ENCODE measurements around the gene TPST1. TPM values are rescaled to one million over a fixed set of nuclear protein-coding genes. Genes with fewer than 3 reads are reported as not detected.

TPST1 gene
- polyA plus RNA-seq, 1 of the 3 experiments (the other 2 are of a cell fraction), result 36.4 TPM

DNA sequence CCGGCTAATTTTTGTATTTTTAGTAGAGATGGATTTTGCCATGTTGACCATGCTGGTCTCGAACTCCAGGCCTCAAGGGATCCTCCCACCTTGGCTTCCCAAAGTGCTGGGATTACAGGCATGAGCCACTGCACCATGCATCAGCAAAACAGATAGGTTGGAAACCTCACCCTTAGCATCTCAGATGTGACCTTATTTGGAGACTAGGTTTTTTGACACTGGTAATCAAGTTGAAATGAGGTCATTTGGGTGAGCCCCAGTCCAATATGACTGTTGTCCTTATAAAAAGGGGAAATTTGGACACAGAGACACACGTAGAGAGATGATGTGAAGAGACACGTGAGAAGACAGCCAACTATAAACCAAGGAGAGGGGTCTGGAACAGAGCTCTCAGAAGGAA lies 42.5 kb upstream of the TPST1 start:
- TF ChIP-seq TAF1 (IDR thresholded peaks at IDR 0.05; ENCODE audit: borderline replicate concordance, low read depth, low read length), result no peak
- Histone ChIP-seq H3K9me2 (no peaks in the 10 kb centered on the region), H3K79me2 (ENCODE audit: insufficient read depth) (no peaks in the 10 kb centered on the region), H3K36me3 (replicated peaks in 1 of 2; ENCODE audit: control insufficient read depth in 1 of 2, insufficient read depth in 2 of 2, low read length in 1 of 2) (peaks cover 0 to 12% of the 10 kb centered on the region in 2 experiments), H3K4me2 (no peak overlapping the region), H3K27ac (ENCODE audit: low read depth in 2 of 2, low read length in 1 of 2) (no peak overlapping the region), H4K20me1 (ENCODE audit: insufficient read depth) (no peaks in the 10 kb centered on the region), H3K4me3 (ENCODE audit: low read depth in 2 of 2, low read length in 1 of 2) (no peak overlapping the region), H2AFZ (ENCODE audit: low read depth) (no peak overlapping the region), H3K27me3 (ENCODE audit: insufficient read depth) (no peaks in the 10 kb centered on the region), H3F3A (replicated peaks; ENCODE audit: insufficient read depth) (peaks cover 1% of the 10 kb centered on the region), H3K4me1 (ENCODE audit: control insufficient read depth in 1 of 2, insufficient read depth in 2 of 2, low read depth in 1 of 2, low read length in 1 of 2) (no peaks in the 10 kb centered on the region), H3K9me3 (no peaks in the 10 kb centered on the region), H3K9ac (no peak overlapping the region)
- POLR2A ChIA-PET, result interaction anchor here (0.6 kb wide), 1 partner anchor 46 kb away, joined by 6 read pairs; no protein-coding TSS in a partner anchor
- CTCF ChIA-PET, result no interaction called here
- no peak for DNase-seq
- WGBS (ENCODE audit: low lambda C conversion rate), result 94% methylated on average over 4 of the region's 4 CpGs

DNA sequence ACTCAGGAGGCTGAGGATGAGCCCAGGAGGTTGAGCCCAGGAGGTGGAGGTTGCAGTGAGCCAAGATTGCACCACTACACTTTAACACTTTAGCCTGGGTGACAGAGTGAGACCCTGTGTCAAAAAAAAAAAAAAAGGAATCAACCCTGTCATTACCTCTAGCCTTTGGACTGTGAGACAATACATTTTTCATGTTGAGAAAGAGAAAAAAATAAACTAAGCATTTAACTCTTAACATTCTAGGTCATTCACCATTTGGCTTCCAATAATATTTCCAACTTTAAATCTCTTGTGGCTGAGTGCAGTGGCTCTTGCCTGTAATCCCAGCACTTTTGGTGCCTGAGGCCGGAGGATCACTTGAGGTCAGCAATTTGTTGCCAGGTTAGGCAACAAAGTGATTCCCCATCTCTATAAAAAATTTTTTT lies 41.9 kb upstream of the TPST1 start:
- peaks cover 6% of the 10 kb centered on the region for H3F3A ChIP-seq (replicated peaks; ENCODE audit: insufficient read depth)
- H3K4me1 ChIP-seq (ENCODE audit: control insufficient read depth in 1 of 2, insufficient read depth in 2 of 2, low read depth in 1 of 2, low read length in 1 of 2), result no peaks in the 10 kb centered on the region
- H3K9ac ChIP-seq, result no peak overlapping the region
- no peak overlapping the region for H3K4me2 ChIP-seq
- no peak overlapping the region for H3K27ac ChIP-seq (ENCODE audit: low read depth in 2 of 2, low read length in 1 of 2)
- CTCF ChIA-PET, result interaction anchor here (1.3 kb wide), 1 partner anchor 42 kb away, joined by 3 read pairs; the partner anchor contains the start of gene TPST1
- H3K4me3 ChIP-seq (ENCODE audit: low read depth in 2 of 2, low read length in 1 of 2), result no peak overlapping the region
- H3K27me3 ChIP-seq (ENCODE audit: insufficient read depth), result no peaks in the 10 kb centered on the region
- no peaks in the 10 kb centered on the region for H3K79me2 ChIP-seq (ENCODE audit: insufficient read depth)
- no peak for TF ChIP-seq CHD2 (IDR thresholded peaks at IDR 0.05; ENCODE audit: low read length, partially characterized antibody)
- TF ChIP-seq, protein P1, sequence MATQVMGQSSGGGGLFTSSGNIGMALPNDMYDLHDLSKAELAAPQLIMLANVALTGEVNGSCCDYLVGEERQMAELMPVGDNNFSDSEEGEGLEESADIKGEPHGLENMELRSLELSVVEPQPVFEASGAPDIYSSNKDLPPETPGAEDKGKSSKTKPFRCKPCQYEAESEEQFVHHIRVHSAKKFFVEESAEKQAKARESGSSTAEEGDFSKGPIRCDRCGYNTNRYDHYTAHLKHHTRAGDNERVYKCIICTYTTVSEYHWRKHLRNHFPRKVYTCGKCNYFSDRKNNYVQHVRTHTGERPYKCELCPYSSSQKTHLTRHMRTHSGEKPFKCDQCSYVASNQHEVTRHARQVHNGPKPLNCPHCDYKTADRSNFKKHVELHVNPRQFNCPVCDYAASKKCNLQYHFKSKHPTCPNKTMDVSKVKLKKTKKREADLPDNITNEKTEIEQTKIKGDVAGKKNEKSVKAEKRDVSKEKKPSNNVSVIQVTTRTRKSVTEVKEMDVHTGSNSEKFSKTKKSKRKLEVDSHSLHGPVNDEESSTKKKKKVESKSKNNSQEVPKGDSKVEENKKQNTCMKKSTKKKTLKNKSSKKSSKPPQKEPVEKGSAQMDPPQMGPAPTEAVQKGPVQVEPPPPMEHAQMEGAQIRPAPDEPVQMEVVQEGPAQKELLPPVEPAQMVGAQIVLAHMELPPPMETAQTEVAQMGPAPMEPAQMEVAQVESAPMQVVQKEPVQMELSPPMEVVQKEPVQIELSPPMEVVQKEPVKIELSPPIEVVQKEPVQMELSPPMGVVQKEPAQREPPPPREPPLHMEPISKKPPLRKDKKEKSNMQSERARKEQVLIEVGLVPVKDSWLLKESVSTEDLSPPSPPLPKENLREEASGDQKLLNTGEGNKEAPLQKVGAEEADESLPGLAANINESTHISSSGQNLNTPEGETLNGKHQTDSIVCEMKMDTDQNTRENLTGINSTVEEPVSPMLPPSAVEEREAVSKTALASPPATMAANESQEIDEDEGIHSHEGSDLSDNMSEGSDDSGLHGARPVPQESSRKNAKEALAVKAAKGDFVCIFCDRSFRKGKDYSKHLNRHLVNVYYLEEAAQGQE (IDR thresholded peaks at IDR 0.05; ENCODE audit: low read depth, low read length), result no peak
- TF ChIP-seq TEAD4 (IDR thresholded peaks at IDR 0.05; ENCODE audit: borderline replicate concordance, insufficient read depth), result no peak
- TF ChIP-seq RXRA (IDR thresholded peaks at IDR 0.05; ENCODE audit: borderline replicate concordance, low read depth), result no peak
- TF ChIP-seq FOSL2 (IDR thresholded peaks at IDR 0.05; ENCODE audit: borderline replicate concordance, low read depth), result no peak
- TF ChIP-seq NRF1 (IDR thresholded peaks at IDR 0.05; ENCODE audit: low read depth, low read length), result no peak
- TF ChIP-seq, protein P2, sequence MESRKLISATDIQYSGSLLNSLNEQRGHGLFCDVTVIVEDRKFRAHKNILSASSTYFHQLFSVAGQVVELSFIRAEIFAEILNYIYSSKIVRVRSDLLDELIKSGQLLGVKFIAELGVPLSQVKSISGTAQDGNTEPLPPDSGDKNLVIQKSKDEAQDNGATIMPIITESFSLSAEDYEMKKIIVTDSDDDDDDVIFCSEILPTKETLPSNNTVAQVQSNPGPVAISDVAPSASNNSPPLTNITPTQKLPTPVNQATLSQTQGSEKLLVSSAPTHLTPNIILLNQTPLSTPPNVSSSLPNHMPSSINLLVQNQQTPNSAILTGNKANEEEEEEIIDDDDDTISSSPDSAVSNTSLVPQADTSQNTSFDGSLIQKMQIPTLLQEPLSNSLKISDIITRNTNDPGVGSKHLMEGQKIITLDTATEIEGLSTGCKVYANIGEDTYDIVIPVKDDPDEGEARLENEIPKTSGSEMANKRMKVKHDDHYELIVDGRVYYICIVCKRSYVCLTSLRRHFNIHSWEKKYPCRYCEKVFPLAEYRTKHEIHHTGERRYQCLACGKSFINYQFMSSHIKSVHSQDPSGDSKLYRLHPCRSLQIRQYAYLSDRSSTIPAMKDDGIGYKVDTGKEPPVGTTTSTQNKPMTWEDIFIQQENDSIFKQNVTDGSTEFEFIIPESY (IDR thresholded peaks at IDR 0.05; ENCODE audit: borderline replicate concordance, low read depth), result no peak
- no peak for TF ChIP-seq FOXM1 (IDR thresholded peaks at IDR 0.05; ENCODE audit: low read depth)
- no peak for TF ChIP-seq SMC3 (IDR thresholded peaks at IDR 0.05; ENCODE audit: low read depth, low read length)
- TF ChIP-seq YY1 (IDR thresholded peaks at IDR 0.05; ENCODE audit: low read depth), result no peak
- TF ChIP-seq POLR2AphosphoS5 (IDR thresholded peaks at IDR 0.05; ENCODE audit: low read depth, low read length), result no peak
- TF ChIP-seq, protein P3, sequence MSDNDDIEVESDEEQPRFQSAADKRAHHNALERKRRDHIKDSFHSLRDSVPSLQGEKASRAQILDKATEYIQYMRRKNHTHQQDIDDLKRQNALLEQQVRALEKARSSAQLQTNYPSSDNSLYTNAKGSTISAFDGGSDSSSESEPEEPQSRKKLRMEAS (IDR thresholded peaks at IDR 0.05; ENCODE audit: low read depth), result no peak
- TF ChIP-seq FOXJ3 (CRISPR knock-in tag; IDR thresholded peaks at IDR 0.05), result no peak
- no peak for TF ChIP-seq RAD21 (IDR thresholded peaks at IDR 0.05; ENCODE audit: low read length)
- no peak for TF ChIP-seq SIN3A (IDR thresholded peaks at IDR 0.05; ENCODE audit: borderline replicate concordance, low read depth, low read length)
- TF ChIP-seq, protein P4, sequence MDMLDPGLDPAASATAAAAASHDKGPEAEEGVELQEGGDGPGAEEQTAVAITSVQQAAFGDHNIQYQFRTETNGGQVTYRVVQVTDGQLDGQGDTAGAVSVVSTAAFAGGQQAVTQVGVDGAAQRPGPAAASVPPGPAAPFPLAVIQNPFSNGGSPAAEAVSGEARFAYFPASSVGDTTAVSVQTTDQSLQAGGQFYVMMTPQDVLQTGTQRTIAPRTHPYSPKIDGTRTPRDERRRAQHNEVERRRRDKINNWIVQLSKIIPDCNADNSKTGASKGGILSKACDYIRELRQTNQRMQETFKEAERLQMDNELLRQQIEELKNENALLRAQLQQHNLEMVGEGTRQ (IDR thresholded peaks at IDR 0.05; ENCODE audit: borderline replicate concordance, low read depth, low read length), result no peak
- TF ChIP-seq TCF12 (IDR thresholded peaks at IDR 0.05), result no peak
- TF ChIP-seq MEF2A (IDR thresholded peaks at IDR 0.05; ENCODE audit: borderline replicate concordance, low read depth), result no peak
- POLR2A ChIA-PET, result no interaction called here
- DNase-seq, result no peak
- 95% methylated on average over 1 of the region's 1 CpG for WGBS (ENCODE audit: low lambda C conversion rate)
- H4K20me1 ChIP-seq (ENCODE audit: insufficient read depth), result no peaks in the 10 kb centered on the region
- H2AFZ ChIP-seq (ENCODE audit: low read depth), result no peak overlapping the region
- H3K9me2 ChIP-seq, result no peaks in the 10 kb centered on the region
- H3K36me3 ChIP-seq (replicated peaks in 1 of 2; ENCODE audit: control insufficient read depth in 1 of 2, insufficient read depth in 2 of 2, low read length in 1 of 2), result peaks cover 0 to 7% of the 10 kb centered on the region in 2 experiments
- H3K9me3 ChIP-seq, result no peaks in the 10 kb centered on the region

Measured in SK-N-SH (cell line).